ENCODE measurements around the gene TMEM95.

DNA sequence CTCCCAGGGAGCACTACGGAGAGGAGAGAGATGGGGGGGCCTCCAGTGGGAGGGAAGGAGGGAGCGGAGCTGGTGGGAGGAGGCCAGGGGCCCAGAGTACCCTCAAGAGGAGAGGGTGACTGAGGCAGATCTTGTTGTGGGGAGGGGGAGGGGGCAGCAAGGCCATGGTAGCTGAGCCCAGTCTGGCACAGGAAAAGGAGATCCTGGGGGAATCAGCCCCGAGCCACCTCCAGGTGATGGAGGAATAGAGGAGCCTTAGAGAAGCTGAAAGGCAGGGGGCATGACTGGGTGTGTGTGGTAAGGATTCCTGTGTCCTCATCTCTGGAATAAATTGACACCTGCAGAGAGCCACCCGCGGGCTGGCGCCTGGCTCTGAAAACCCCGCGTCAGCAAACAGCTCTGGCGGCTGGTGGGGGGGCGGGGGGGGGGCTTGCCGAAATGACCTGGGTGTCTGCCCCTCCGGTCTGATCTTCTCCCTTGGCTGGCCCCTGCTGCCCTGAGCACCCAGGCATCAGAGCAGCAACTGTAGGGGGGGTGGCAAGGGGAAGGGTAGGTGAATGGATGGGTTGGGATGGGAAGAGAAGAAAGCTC, 51.4 kb downstream of the TMEM95 start:
- TF ChIP-seq POLR2A (IDR thresholded peaks at IDR 0.05; ENCODE audit: control extremely low read depth in 1 of 2, low read depth in 2 of 2, low read length in 2 of 2) (no peak), TAF1 (IDR thresholded peaks at IDR 0.05; ENCODE audit: low read depth, low read length) (no peak), POU5F1 (IDR thresholded peaks at IDR 0.05; ENCODE audit: low read depth, low read length) (no peak), HDAC2 (IDR thresholded peaks at IDR 0.05; ENCODE audit: borderline replicate concordance in 1 of 2, low read depth in 2 of 2, low read length in 2 of 2) (no peak), RXRA (IDR thresholded peaks at IDR 0.05; ENCODE audit: insufficient read depth, low read depth, low read length) (no peak), CEBPB (IDR thresholded peaks at IDR 0.05; ENCODE audit: low read depth, low read length) (no peak), JUND (IDR thresholded peaks at IDR 0.05; ENCODE audit: low read length) (no peak), EZH2 (IDR thresholded peaks at IDR 0.05; ENCODE audit: low read depth, low read length, severe bottlenecking) (no peak), RFX5 (IDR thresholded peaks at IDR 0.05; ENCODE audit: borderline replicate concordance, low read depth, low read length) (no peak)
- TF ChIP-seq, protein P1, sequence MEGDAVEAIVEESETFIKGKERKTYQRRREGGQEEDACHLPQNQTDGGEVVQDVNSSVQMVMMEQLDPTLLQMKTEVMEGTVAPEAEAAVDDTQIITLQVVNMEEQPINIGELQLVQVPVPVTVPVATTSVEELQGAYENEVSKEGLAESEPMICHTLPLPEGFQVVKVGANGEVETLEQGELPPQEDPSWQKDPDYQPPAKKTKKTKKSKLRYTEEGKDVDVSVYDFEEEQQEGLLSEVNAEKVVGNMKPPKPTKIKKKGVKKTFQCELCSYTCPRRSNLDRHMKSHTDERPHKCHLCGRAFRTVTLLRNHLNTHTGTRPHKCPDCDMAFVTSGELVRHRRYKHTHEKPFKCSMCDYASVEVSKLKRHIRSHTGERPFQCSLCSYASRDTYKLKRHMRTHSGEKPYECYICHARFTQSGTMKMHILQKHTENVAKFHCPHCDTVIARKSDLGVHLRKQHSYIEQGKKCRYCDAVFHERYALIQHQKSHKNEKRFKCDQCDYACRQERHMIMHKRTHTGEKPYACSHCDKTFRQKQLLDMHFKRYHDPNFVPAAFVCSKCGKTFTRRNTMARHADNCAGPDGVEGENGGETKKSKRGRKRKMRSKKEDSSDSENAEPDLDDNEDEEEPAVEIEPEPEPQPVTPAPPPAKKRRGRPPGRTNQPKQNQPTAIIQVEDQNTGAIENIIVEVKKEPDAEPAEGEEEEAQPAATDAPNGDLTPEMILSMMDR (IDR thresholded peaks at IDR 0.05; ENCODE audit: control extremely low read depth in 1 of 3, insufficient read depth in 1 of 3, low read depth in 1 of 3, low read length in 3 of 3), result no peak

All from H1 (cell line).